Breast epithelium (tissue), 3 donors: ENCODE results near the gene HIC2.
"Not testable (repeated sequence)": the region's sequence is repeated elsewhere in the genome, so short reads cannot be mapped to it uniquely, and the experiment has no call there.

ENCODE experiments used
- POLR2A ChIP-seq: fragments of 450-650 bp; IDR thresholded peaks from one replicate; pipeline ENCODE4 v1.6.1; 2016; ENCODE audit warnings: antibody characterized with exemption, mild to moderate bottlenecking, moderate library complexity
- TF ChIP-seq, protein P1 (sequence below), 3 donors: fragments of 450-650 bp; IDR thresholded peaks; one replicate each; pipeline ENCODE4 v1.5.1; 2016 to 2017; ENCODE audit warnings: antibody characterized with exemption in 3 of 3, mild to moderate bottlenecking in 3 of 3, moderate library complexity in 3 of 3

- TF ChIP-seq, protein P1, sequence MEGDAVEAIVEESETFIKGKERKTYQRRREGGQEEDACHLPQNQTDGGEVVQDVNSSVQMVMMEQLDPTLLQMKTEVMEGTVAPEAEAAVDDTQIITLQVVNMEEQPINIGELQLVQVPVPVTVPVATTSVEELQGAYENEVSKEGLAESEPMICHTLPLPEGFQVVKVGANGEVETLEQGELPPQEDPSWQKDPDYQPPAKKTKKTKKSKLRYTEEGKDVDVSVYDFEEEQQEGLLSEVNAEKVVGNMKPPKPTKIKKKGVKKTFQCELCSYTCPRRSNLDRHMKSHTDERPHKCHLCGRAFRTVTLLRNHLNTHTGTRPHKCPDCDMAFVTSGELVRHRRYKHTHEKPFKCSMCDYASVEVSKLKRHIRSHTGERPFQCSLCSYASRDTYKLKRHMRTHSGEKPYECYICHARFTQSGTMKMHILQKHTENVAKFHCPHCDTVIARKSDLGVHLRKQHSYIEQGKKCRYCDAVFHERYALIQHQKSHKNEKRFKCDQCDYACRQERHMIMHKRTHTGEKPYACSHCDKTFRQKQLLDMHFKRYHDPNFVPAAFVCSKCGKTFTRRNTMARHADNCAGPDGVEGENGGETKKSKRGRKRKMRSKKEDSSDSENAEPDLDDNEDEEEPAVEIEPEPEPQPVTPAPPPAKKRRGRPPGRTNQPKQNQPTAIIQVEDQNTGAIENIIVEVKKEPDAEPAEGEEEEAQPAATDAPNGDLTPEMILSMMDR (IDR thresholded peaks at IDR 0.05) = not testable (repeated sequence)
- TF ChIP-seq POLR2A = not testable (repeated sequence)
These were observed 22.6 kb upstream of the HIC2 start for GRCh38 chr22:21394613-21395012.
